HepG2 (cell line): ENCODE measurements around the gene BRCA1. TPM values are rescaled to one million over a fixed set of nuclear protein-coding genes. Genes with fewer than 3 reads are reported as not detected.

Experiments
- EP300 ChIP-seq, 3 experiments: sonication (generic) in 1 of 3; formaldehyde crosslinking in 1 of 3; IDR thresholded peaks; 2 replicates each; pipeline versions ENCODE4 v1.5.1 to v1.6.1; 2011 to 2020; ENCODE audit warnings: low read depth in 2 of 3, low read length in 2 of 3, borderline replicate concordance in 1 of 3, improper control_type of control experiment in 1 of 3, mild to moderate bottlenecking in 1 of 3, missing genetic modification reagents in 1 of 3, moderate library complexity in 1 of 3
- GPN1 ChIP-seq: sonication (generic); formaldehyde crosslinking; IDR thresholded peaks from 2 replicates; pipeline ENCODE4 v1.5.1; 2020; ENCODE audit warnings: missing genetic modification reagents, borderline replicate concordance
- GTF2F1 ChIP-seq: fragments of 150-350 bp; IDR thresholded peaks from 2 replicates; pipeline ENCODE4 v1.6.1; 2014; ENCODE audit warnings: low read length
- KAT8 ChIP-seq: IDR thresholded peaks from 2 replicates; pipeline ENCODE4 v1.6.1; 2016; ENCODE audit warnings: missing genetic modification reagents, missing compliant biosample characterization
- KDM5A ChIP-seq: fragments of 200-600 bp; sonication (generic); IDR thresholded peaks from 2 replicates; pipeline ENCODE4 v1.7.0; 2018; ENCODE audit warnings: antibody characterized with exemption, mild to moderate bottlenecking, low read length, borderline replicate concordance
- MAZ ChIP-seq, 2 experiments: sonication (generic) in 1 of 2; formaldehyde crosslinking in 1 of 2; IDR thresholded peaks; 2 replicates each; pipeline versions ENCODE4 v1.5.0 to v1.6.1; 2012 to 2020; ENCODE audit warnings: low read depth in 2 of 2, mild to moderate bottlenecking in 2 of 2, borderline replicate concordance in 1 of 2, improper control_type of control experiment in 1 of 2, low read length in 1 of 2, missing genetic modification reagents in 1 of 2, moderate library complexity in 1 of 2
- PRPF4 ChIP-seq: fragments of 200-400 bp; formaldehyde crosslinking; IDR thresholded peaks from 2 replicates; pipeline ENCODE4 v1.6.1; 2016; ENCODE audit warnings: low read length, low read depth; ENCODE audit not compliant: poor library complexity, severe bottlenecking
- PTBP1 ChIP-seq: fragments of 200-400 bp; formaldehyde crosslinking; IDR thresholded peaks from 2 replicates; pipeline ENCODE4 v1.6.1; 2018; ENCODE audit warnings: low read length, low read depth; ENCODE audit not compliant: poor library complexity, severe bottlenecking
- TGIF2 ChIP-seq: IDR thresholded peaks from 2 replicates; pipeline ENCODE4 v1.6.1; 2016; ENCODE audit warnings: control low read depth, missing compliant biosample characterization
- YEATS4 ChIP-seq: sonication (generic); formaldehyde crosslinking; IDR thresholded peaks from 2 replicates; pipeline ENCODE4 v1.4.0; 2020; ENCODE audit warnings: missing genetic modification reagents, borderline replicate concordance
- ZEB1 ChIP-seq: IDR thresholded peaks from 2 replicates; pipeline ENCODE4 v1.6.1; 2012; ENCODE audit warnings: mild to moderate bottlenecking, low read depth, inconsistent platforms; ENCODE audit not compliant: insufficient replicate concordance
- ZNF124 ChIP-seq: sonication (generic); formaldehyde crosslinking; IDR thresholded peaks from 2 replicates; pipeline ENCODE4 v1.4.0; 2020; ENCODE audit warnings: missing genetic modification reagents
- ZNF207 ChIP-seq: fragments of 450-650 bp; IDR thresholded peaks from 2 replicates; pipeline ENCODE4 v1.6.1; 2016; ENCODE audit warnings: antibody characterized with exemption, borderline replicate concordance
- ZNF24 ChIP-seq: fragments of 450-650 bp; IDR thresholded peaks from 2 replicates; pipeline ENCODE4 v1.6.1; 2017; ENCODE audit warnings: antibody characterized with exemption, mild to moderate bottlenecking
- ZNF251 ChIP-seq: sonication (generic); formaldehyde crosslinking; IDR thresholded peaks from 2 replicates; pipeline ENCODE4 v1.9.0; 2021; ENCODE audit warnings: mild to moderate bottlenecking, missing genetic modification reagents
- ZNF563 ChIP-seq: sonication (generic); formaldehyde crosslinking; IDR thresholded peaks from 2 replicates; pipeline ENCODE4 v1.8.0; 2022; ENCODE audit warnings: mild to moderate bottlenecking, moderate library complexity, missing genetic modification reagents
- ZNF589 ChIP-seq: sonication (generic); formaldehyde crosslinking; conservative IDR thresholded peaks from 2 replicates; pipeline ENCODE4 v1.8.0; 2022; ENCODE audit warnings: mild to moderate bottlenecking, moderate library complexity, missing genetic modification reagents
- ZNF749 ChIP-seq: sonication (generic); formaldehyde crosslinking; IDR thresholded peaks from 2 replicates; pipeline ENCODE4 v1.8.0; 2022; ENCODE audit warnings: mild to moderate bottlenecking, missing genetic modification reagents, moderate library complexity, borderline replicate concordance
- ZNF761 ChIP-seq: sonication (generic); formaldehyde crosslinking; conservative IDR thresholded peaks from 2 replicates; pipeline ENCODE4 v1.4.0; 2020; ENCODE audit warnings: mild to moderate bottlenecking, missing genetic modification reagents
- polyA plus RNA-seq, 8 experiments: library from polyadenylated mRNA; depleted of rRNA in 3 of 8; stranded (reverse) in 7 of 8; unstranded in 1 of 8; fragments of >200 nt; fragmentation: Illumina TruSeq in 4 of 8; extraction: Trizol in 4 of 8; gene quantifications; 2 replicates each; pipeline versions ENCODE4 v1.2.1 to v1.2.3, GENCODE V29; 2011 to 2016; ENCODE audit warnings: low read depth in 4 of 8, missing spikeins in 1 of 8, mixed read lengths in 1 of 8; ENCODE audit not compliant: insufficient read depth in 1 of 8
- total RNA-seq, 5 experiments: library from RNA; depleted of rRNA; stranded (reverse); fragments of >200 nt; fragmentation: Illumina TruSeq; extraction: Trizol; gene quantifications; 2 replicates each; pipeline ENCODE4 v1.2.3, GENCODE V29; 2016; ENCODE audit warnings: low read depth in 1 of 5
- TF ChIP-seq, protein P1 (sequence below): sonication (generic); formaldehyde crosslinking; IDR thresholded peaks from 2 replicates; pipeline ENCODE4 v1.4.0; 2020; ENCODE audit warnings: missing genetic modification reagents, borderline replicate concordance
- TF ChIP-seq, protein P2 (sequence below): sonication (generic); formaldehyde crosslinking; IDR thresholded peaks from 2 replicates; pipeline ENCODE4 v1.8.1; 2023; ENCODE audit warnings: missing genetic modification reagents, inconsistent platforms, borderline replicate concordance
- TF ChIP-seq, protein P3 (sequence below): sonication (generic); formaldehyde crosslinking; IDR thresholded peaks from 2 replicates; pipeline ENCODE4 v1.4.0; 2020; ENCODE audit warnings: missing genetic modification reagents
- TF ChIP-seq, protein P4 (sequence below): sonication (generic); formaldehyde crosslinking; conservative IDR thresholded peaks from 2 replicates; pipeline ENCODE4 v1.8.0; 2022; ENCODE audit warnings: low read depth, missing genetic modification reagents

BRCA1 gene
- total and polyA plus RNA-seq, 2 of the 13 experiments (the other 11 are each of a cell fraction or from before 2014, with no cell fraction given): 13.3 to 37.5 TPM

DNA sequence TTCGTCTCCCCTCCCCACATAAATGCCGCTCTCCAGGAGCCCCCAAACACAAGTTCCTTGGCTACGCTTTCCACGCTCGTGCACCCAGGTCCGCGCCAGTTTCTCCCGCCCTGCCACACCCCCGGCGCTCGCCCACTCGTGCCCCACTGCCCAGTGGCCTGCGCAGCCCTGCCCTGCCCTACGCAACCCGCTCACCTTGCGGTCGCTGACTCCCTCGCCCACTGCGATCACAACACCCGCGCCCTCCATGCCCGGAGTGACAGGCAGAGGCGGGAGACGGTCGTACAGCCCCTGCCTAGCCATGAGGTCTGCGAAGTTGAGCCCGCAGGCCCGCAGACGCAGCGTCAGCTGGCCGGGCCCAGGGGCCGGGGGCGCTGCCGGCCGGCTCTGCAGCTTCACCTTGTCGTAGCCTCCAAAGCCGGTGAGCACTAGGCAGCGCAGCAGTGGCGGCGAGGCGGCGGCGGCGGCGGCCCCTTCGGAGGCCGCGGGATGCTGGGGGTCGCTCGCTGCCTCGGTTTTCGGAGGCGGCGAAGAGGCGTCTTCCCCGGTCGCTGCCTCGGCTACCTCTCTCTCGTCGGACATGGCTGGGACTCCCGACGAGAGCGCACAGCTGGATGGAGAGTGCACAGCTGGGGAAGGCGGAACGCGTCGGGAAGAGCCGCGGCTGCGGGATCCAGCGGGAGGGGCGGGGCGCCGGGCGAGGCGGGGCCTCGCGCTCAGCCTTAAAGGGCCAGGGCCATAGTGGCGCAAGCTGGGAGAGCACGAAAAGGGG, 103.2 kb downstream of the BRCA1 start, which contains the start of gene VAT1 (continued):
- 0 out of 2 replicates have a peak, but pooled peaks have one; percentile 41 for TF ChIP-seq ZNF589 (CRISPR knock-in tag)
- TF ChIP-seq ZNF251 (CRISPR knock-in tag): peak; percentile 85
- TF ChIP-seq ZNF207: no peak
- TF ChIP-seq ZEB1: no peak
- TF ChIP-seq TGIF2 (CRISPR knock-in tag): peak; percentile 88
- no peak for TF ChIP-seq EP300 (IDR thresholded peaks at IDR 0.05; ENCODE audit: low read depth in 2 of 2, low read length in 2 of 2)
- TF ChIP-seq EP300 (CRISPR knock-in tag; IDR thresholded peaks at IDR 0.05; ENCODE audit: borderline replicate concordance): 0 out of 2 replicates have a peak, but pooled peaks have one; percentile 32
- TF ChIP-seq PTBP1: peak; percentile 29
- TF ChIP-seq MAZ (IDR thresholded peaks at IDR 0.05; ENCODE audit: borderline replicate concordance, low read depth, low read length): peak; percentile 71; the same call in 1 of the 2 replicates
- peak; percentile 92 for TF ChIP-seq MAZ (CRISPR knock-in tag; IDR thresholded peaks at IDR 0.05; ENCODE audit: low read depth)
- peak; percentile 29 for TF ChIP-seq KDM5A
- no peak for TF ChIP-seq PRPF4
- TF ChIP-seq, protein P1, sequence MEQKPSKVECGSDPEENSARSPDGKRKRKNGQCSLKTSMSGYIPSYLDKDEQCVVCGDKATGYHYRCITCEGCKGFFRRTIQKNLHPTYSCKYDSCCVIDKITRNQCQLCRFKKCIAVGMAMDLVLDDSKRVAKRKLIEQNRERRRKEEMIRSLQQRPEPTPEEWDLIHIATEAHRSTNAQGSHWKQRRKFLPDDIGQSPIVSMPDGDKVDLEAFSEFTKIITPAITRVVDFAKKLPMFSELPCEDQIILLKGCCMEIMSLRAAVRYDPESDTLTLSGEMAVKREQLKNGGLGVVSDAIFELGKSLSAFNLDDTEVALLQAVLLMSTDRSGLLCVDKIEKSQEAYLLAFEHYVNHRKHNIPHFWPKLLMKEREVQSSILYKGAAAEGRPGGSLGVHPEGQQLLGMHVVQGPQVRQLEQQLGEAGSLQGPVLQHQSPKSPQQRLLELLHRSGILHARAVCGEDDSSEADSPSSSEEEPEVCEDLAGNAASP: peak; percentile 43; the same call in 1 of the 2 replicates
- no peak; the same call in 1 of the 2 replicates for TF ChIP-seq GPN1 (CRISPR knock-in tag)
- TF ChIP-seq GTF2F1: no peak
- peak; percentile 91 for TF ChIP-seq YEATS4 (CRISPR knock-in tag)
- peak; percentile 88 for TF ChIP-seq ZNF563
- no peak; the same call in 1 of the 2 replicates for TF ChIP-seq ZNF124 (CRISPR knock-in tag)
- TF ChIP-seq ZNF749 (CRISPR knock-in tag): peak; percentile 73; the same call in 1 of the 2 replicates
- TF ChIP-seq, protein P2, sequence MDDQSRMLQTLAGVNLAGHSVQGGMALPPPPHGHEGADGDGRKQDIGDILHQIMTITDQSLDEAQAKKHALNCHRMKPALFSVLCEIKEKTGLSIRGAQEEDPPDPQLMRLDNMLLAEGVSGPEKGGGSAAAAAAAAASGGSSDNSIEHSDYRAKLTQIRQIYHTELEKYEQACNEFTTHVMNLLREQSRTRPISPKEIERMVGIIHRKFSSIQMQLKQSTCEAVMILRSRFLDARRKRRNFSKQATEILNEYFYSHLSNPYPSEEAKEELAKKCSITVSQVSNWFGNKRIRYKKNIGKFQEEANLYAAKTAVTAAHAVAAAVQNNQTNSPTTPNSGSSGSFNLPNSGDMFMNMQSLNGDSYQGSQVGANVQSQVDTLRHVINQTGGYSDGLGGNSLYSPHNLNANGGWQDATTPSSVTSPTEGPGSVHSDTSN (CRISPR knock-in tag): 0 out of 2 replicates have a peak, but pooled peaks have one; percentile 52
- TF ChIP-seq KAT8 (CRISPR knock-in tag): peak; percentile 65
- no peak for TF ChIP-seq ZNF24
- TF ChIP-seq, protein P3, sequence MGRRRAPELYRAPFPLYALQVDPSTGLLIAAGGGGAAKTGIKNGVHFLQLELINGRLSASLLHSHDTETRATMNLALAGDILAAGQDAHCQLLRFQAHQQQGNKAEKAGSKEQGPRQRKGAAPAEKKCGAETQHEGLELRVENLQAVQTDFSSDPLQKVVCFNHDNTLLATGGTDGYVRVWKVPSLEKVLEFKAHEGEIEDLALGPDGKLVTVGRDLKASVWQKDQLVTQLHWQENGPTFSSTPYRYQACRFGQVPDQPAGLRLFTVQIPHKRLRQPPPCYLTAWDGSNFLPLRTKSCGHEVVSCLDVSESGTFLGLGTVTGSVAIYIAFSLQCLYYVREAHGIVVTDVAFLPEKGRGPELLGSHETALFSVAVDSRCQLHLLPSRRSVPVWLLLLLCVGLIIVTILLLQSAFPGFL: peak; percentile 70; the same call in 1 of the 2 replicates
- TF ChIP-seq ZNF761 (CRISPR knock-in tag): peak; percentile 88; the same call in 1 of the 2 replicates
- TF ChIP-seq, protein P4, sequence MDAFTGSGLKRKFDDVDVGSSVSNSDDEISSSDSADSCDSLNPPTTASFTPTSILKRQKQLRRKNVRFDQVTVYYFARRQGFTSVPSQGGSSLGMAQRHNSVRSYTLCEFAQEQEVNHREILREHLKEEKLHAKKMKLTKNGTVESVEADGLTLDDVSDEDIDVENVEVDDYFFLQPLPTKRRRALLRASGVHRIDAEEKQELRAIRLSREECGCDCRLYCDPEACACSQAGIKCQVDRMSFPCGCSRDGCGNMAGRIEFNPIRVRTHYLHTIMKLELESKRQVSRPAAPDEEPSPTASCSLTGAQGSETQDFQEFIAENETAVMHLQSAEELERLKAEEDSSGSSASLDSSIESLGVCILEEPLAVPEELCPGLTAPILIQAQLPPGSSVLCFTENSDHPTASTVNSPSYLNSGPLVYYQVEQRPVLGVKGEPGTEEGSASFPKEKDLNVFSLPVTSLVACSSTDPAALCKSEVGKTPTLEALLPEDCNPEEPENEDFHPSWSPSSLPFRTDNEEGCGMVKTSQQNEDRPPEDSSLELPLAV: no peak; the same call in 1 of the 2 replicates
